ENCODE results near the gene FCGR2B.
"Not testable (repeated sequence)": the region's sequence is repeated elsewhere in the genome, so short reads cannot be mapped to it uniquely, and the experiment has no call there.

Gene FCGR2B

GRCh38 chr1:161662684-161663339 is at the start of gene FCGR2B:
Gene FCGR2B, plus strand, starts transcription at chr1:161663143. Its CDS starts 99 bp downstream, at chr1:161663242.
- H3K4me3 ChIP-seq (ENCODE audit: low read length); DNase-seq (ENCODE audit: low read depth): not testable (repeated sequence)

DNA sequence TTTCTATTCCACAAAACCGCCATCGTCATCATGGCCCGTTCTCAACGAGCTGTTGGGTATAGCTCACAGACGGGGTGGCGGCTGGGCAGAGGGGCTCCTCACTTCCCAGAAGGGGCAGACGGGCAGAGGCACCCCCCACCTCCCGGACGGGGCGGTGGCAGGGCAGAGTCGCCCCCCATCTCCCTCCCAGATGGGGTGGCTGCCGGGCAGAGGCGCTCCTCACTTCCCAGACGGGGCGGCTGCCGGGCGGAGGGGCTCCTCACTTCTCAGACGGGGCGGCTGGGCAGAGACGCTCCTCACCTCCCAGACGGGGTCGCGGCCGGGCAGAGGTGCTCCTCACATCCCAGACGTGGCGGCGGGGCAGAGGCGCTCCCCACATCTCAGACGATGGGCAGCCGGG is 46.5 kb upstream of the FCGR2B start:
- DNase-seq (ENCODE audit: low read depth); H3K4me3 ChIP-seq (ENCODE audit: low read length): not testable (repeated sequence)

- not testable (repeated sequence) for H3K4me3 ChIP-seq (ENCODE audit: low read length); DNase-seq (ENCODE audit: low read depth)
These were observed 44.4 kb upstream of the FCGR2B start for GRCh38 chr1:161618517-161618916.

GRCh38 chr1:161620399-161620798 is 42.5 kb upstream of the FCGR2B start:
- DNase-seq (ENCODE audit: low read depth); H3K4me3 ChIP-seq (ENCODE audit: low read length): not testable (repeated sequence)

GRCh38 chr1:161621181-161622000 is 41.6 kb upstream of the FCGR2B start:
- H3K4me3 ChIP-seq (ENCODE audit: low read length), result peak overlapping the region; percentile 51
- peak; percentile 80 for DNase-seq (ENCODE audit: low read depth)

GRCh38 chr1:161622054-161622453 is 40.9 kb upstream of the FCGR2B start:
- DNase-seq (ENCODE audit: low read depth), result peak; percentile 71
- H3K4me3 ChIP-seq (ENCODE audit: low read length), result peak overlapping the region; percentile 51

DNA sequence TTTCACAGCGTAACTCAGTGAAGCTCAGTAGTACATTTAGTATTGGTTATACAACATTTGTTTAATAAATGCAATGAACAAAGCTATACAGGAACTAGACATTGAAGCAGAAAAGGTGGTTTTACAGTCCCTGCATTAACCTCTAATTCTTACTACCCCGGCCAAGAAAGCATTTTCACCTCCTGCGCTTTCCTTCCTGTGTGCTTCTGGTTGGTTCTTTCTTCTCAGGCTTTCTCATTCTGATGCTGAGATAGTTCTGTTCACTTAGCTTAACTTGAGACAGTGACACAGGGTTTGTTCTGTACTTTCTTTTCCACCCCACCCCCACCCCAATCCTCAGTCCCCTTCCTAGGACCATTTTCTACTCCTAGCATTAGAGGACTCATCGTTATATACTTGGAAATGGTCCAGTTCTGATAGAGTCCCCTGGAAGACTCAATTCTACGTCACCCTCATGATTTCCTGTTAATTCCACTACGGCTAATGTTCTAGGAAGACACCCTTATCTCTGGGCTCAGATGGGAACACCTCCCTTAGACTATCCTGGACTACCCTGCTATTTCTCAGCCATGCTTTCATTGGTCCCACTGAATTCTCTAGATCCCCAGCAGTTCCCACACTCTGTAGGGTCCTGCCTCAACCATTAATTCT is 39.4 kb upstream of the FCGR2B start:
- DNase-seq (ENCODE audit: low read depth); H3K4me3 ChIP-seq (ENCODE audit: low read length): not testable (repeated sequence)

DNA sequence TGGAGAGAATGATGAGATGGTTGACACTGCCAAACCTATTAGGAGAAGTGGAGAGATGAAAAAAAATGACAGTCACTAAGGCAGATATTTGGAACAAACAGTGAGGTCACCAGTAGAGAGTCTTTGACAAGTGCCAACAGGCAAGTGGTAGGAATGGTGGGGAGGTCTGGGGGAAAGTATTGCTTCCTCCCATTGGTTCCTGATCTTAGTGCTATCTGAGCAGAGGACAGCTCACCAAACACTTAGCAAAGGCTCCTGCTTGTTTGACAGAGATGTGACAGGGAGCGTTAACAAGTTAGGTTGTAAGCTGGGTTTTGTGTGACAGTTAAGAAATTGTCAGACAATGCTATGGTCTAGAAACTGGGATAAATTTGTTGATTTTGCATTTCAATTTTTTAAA is 38.3 kb upstream of the FCGR2B start:
- not testable (repeated sequence) for H3K4me3 ChIP-seq (ENCODE audit: low read length); DNase-seq (ENCODE audit: low read depth)

GRCh38 chr1:161626445-161627146 is 36.3 kb upstream of the FCGR2B start:
- H3K4me3 ChIP-seq (ENCODE audit: low read length); DNase-seq (ENCODE audit: low read depth): not testable (repeated sequence)

GRCh38 chr1:161630128-161630742 is 32.7 kb upstream of the FCGR2B start:
- not testable (repeated sequence) for DNase-seq (ENCODE audit: low read depth); H3K4me3 ChIP-seq (ENCODE audit: low read length)

- TF ChIP-seq CTCF (IDR thresholded peaks at IDR 0.05; ENCODE audit: insufficient read depth, low read depth, low read length, missing control alignments), result no peak
- H3K4me3 ChIP-seq (ENCODE audit: low read length), result no peak within 1 kb of the TSS
- DNase-seq (ENCODE audit: low read depth), result no peak
These were observed 31.9 kb upstream of the FCGR2B start, which contains the start of gene FCGR3B for GRCh38 chr1:161631076-161631475. Gene FCGR3B, minus strand, starts transcription at chr1:161631176. Its CDS starts 82 bp downstream, at chr1:161631094.

DNA sequence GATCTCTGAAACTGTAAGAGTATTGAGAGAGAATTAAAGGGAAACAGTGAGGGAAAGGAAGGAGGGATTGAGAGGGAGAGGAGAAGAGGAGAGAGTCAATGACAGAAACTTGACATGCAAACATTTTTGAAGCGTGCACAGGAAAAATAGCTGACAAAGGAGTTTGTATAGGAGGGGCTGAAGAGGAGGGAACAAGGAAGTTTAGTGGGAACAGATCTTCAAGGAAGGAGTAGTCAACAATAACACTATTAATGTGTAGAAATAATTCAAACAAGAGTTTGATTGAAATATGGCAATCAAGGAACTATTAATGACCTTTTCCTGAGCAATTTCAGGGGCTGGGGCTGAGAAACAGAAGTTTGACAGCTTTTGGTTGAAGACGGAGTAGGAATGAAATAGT is 27.9 kb upstream of the FCGR2B start:
- not testable (repeated sequence) for H3K4me3 ChIP-seq (ENCODE audit: low read length); DNase-seq (ENCODE audit: low read depth)

DNA sequence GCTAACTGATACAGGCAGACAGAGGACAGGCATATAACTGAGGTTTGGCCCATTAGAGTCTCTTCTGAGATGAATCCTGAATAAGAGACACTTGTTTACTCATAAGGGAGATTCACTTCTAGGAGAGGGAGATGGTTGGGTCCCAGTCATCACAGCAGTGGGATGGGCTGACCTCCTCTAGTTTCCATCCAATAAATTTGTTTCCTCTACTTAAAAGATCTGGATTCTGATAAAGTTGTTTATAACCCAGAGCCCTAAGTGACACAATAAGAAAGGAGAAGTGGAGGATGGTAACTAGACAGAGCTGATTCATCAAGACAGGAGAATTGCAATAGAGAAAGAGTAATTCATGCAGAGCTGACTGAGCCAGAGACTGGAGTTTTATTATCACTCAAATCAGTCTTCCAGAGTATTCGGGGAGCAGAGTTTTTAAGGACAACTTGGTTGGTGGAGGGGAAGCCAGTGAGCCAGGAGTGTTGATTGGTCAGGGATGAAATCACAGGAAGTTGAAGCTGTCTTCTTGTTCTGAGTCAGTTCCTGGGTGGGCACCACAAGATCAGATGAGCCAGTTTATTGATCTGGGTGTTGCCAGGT is 26.7 kb upstream of the FCGR2B start:
- peak; percentile 5 for DNase-seq (ENCODE audit: low read depth)
- H3K4me3 ChIP-seq (ENCODE audit: low read length), result not testable (repeated sequence)

DNA sequence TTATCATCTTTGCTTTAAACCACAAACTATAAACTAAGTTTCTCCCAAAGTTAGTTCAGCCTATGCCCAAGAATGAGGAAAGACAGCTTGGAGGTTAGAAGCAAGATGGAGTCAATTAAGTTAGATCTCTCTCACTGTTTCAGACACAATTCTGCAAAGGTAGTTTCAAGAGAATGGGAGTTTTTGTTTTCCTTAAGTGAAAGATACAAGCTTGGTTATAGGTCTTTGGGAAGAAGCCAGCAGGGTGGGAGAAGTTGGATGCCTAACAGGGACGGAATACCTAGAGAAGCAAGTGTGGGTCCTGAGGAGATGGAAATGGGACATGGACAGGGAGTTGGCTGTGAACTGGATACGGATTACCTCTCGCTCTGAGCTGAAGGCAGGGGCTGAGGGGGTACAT is 26.0 kb upstream of the FCGR2B start:
- not testable (repeated sequence) for DNase-seq (ENCODE audit: low read depth); H3K4me3 ChIP-seq (ENCODE audit: low read length)

DNA sequence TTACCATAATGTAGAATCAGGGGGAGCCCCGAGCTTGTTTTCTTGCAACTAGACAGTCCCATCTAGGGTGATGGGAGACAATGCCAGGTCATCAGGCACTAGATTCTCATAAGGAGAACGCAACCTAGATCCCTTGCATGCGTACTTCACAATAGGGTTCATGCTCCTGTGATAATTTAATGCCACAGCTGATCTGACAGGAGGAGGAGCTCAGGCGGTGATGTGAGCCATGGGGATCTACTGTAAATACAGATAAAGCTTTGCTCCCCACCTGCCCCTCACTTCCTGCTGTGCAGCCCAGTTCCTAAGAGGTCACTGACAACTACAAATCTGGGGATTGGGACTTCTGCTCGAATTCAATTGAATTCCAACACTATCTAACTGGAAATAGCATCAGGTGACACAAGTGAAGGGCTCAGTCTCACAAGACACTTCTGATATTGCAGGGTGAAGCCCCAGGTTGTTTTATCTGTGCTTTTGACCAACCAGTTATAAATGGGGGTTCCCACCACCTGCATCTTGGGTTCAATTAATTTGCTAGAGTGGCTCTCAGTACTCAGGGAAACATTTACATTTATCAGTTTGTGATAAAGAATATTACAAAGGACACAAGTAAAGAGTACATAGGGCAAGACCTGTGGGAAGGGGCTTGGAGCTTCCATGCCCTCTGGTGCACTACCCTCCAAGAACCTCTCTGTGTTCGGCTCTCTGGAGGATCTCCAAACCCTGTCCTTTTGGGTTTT is 24.5 kb upstream of the FCGR2B start:
- not testable (repeated sequence) for DNase-seq (ENCODE audit: low read depth); H3K4me3 ChIP-seq (ENCODE audit: low read length)

- DNase-seq (ENCODE audit: low read depth); H3K4me3 ChIP-seq (ENCODE audit: low read length): not testable (repeated sequence)
These were observed 23.7 kb upstream of the FCGR2B start for GRCh38 chr1:161639203-161639602.
